OCI-LY3 (cell line): ENCODE measurements around the gene PTPN6.

Experiments used
- H2AFZ ChIP-seq: fragments of 200-600, 300-600 bp; shearing (Covaris generic); 2 replicates; pipeline ENCODE4 v1.6.0; 2014; ENCODE audit warnings: antibody characterized with exemption, low read depth, low read length
- H3K27ac ChIP-seq: fragments of 200-600, 300-600 bp; sonication (generic); 2 replicates; pipeline ENCODE4 v1.5.1; 2014; ENCODE audit warnings: mild to moderate bottlenecking, low read length, moderate library complexity, mixed read lengths
- H3K27me3 ChIP-seq: fragments of 200-600, 300-600 bp; sonication (generic); 2 replicates; pipeline ENCODE4 v1.6.1; 2014; ENCODE audit warnings: low read depth, low read length, mixed read lengths
- H3K36me3 ChIP-seq: fragments of 200-600, 300-600 bp; sonication (generic); replicated peaks from 2 replicates; pipeline ENCODE3; 2014; ENCODE audit warnings: low read depth, low read length, mixed read lengths
- H3K4me1 ChIP-seq: fragments of 300-600, 200-600 bp; sonication (generic); 2 replicates; pipeline ENCODE4 v1.6.1; 2014; ENCODE audit warnings: low read length, mixed read lengths
- H3K4me2 ChIP-seq: fragments of 200-600, 300-600 bp; sonication (generic); 2 replicates; pipeline ENCODE4 v1.6.1; 2014; ENCODE audit warnings: low read length, mixed read lengths
- H3K4me3 ChIP-seq: fragments of 300-600, 200-600 bp; sonication (generic); 2 replicates; pipeline ENCODE4 v1.5.1; 2014; ENCODE audit warnings: antibody characterized with exemption, mild to moderate bottlenecking, low read length, moderate library complexity
- H3K79me2 ChIP-seq: fragments of 300-600, 200-600 bp; shearing (Covaris generic); 2 replicates; pipeline ENCODE4 v1.6.1; 2014; ENCODE audit warnings: mild to moderate bottlenecking, low read length, mixed read lengths
- H3K9ac ChIP-seq: fragments of 300-600, 200-600 bp; shearing (Covaris generic); 2 replicates; pipeline ENCODE4 v1.6.0; 2014; ENCODE audit warnings: mild to moderate bottlenecking, low read length, moderate library complexity
- H3K9me3 ChIP-seq: fragments of 200-600, 300-600 bp; shearing (Covaris generic); 2 replicates; pipeline ENCODE4 v1.6.1; 2014; ENCODE audit warnings: low read length, mixed read lengths; ENCODE audit not compliant: insufficient read depth
- H4K20me1 ChIP-seq: fragments of 200-600, 300-600 bp; sonication (generic); 2 replicates; pipeline ENCODE4 v1.6.1; 2016; ENCODE audit warnings: low read length, mixed read lengths; ENCODE audit not compliant: insufficient read depth
- EZH2phosphoT487 ChIP-seq: fragments of 200-600 bp; shearing (Covaris generic); IDR thresholded peaks from 2 replicates; pipeline ENCODE4 v1.6.1; 2018; ENCODE audit warnings: antibody characterized with exemption, mixed run types, low read depth
- TF ChIP-seq, protein P1 (sequence below): fragments of 200-600, 300-600 bp; sonication (generic); IDR thresholded peaks from 2 replicates; pipeline ENCODE4 v1.5.1; 2014; ENCODE audit warnings: antibody characterized with exemption, low read length, low read depth

Gene PTPN6

DNA sequence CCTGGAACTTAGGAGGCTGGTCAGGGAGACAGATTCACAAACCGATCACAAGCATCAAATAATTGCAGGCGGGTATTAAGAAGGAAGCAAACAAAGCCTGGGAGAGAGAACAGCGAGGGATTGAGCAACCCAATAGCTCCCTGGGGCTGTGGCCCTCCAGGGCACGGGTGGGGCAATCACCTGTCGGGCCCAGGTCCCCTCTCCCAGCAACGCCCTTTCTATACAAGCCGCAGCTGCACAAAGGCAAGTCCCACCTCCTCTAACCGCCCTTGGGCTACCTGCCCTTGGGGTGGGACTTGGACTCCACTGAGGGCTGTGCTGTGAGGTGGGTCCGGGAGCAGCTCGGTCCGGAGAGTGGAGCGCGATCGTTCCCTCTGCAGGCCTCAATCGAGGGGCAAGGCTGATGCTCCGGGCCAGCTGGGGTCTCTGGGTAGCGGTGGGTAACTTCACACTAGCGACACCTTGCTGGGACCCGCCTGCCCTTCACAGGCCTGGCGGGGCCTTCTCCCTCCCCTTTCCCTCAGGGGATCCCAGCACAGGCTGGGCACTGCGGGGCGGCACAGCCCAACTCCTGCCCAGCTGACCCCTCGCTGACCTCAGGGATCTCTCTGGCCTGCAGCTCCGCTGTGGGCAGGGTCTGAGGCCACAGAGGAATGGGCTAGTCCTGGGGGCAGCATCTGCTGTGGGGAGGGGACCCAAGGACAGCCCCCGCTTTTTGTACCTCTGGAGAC lies 11.3 kb downstream of the PTPN6 start:
- Histone ChIP-seq H2AFZ (no peak overlapping the region), H3K4me1 (peaks cover 55% of the 10 kb centered on the region), H3K9me3 (no peaks in the 10 kb centered on the region), H3K79me2 (no peaks in the 10 kb centered on the region; the same call in 1 of the 2 replicates), H3K4me2 (peak overlapping the region; percentile 53), H3K9ac (peak overlapping the region; percentile 48; the same call in 1 of the 2 replicates), H3K4me3 (no peak overlapping the region), H3K27ac (0 out of 2 replicates have a peak overlapping the region, but pooled peaks have one; percentile 43), H3K27me3 (no peaks in the 10 kb centered on the region), H4K20me1 (no peaks in the 10 kb centered on the region), H3K36me3 (peaks cover 49% of the 10 kb centered on the region)
- TF ChIP-seq, protein P1, sequence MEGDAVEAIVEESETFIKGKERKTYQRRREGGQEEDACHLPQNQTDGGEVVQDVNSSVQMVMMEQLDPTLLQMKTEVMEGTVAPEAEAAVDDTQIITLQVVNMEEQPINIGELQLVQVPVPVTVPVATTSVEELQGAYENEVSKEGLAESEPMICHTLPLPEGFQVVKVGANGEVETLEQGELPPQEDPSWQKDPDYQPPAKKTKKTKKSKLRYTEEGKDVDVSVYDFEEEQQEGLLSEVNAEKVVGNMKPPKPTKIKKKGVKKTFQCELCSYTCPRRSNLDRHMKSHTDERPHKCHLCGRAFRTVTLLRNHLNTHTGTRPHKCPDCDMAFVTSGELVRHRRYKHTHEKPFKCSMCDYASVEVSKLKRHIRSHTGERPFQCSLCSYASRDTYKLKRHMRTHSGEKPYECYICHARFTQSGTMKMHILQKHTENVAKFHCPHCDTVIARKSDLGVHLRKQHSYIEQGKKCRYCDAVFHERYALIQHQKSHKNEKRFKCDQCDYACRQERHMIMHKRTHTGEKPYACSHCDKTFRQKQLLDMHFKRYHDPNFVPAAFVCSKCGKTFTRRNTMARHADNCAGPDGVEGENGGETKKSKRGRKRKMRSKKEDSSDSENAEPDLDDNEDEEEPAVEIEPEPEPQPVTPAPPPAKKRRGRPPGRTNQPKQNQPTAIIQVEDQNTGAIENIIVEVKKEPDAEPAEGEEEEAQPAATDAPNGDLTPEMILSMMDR = no peak; the same call in 1 of the 2 replicates
- no peak for TF ChIP-seq EZH2phosphoT487

DNA sequence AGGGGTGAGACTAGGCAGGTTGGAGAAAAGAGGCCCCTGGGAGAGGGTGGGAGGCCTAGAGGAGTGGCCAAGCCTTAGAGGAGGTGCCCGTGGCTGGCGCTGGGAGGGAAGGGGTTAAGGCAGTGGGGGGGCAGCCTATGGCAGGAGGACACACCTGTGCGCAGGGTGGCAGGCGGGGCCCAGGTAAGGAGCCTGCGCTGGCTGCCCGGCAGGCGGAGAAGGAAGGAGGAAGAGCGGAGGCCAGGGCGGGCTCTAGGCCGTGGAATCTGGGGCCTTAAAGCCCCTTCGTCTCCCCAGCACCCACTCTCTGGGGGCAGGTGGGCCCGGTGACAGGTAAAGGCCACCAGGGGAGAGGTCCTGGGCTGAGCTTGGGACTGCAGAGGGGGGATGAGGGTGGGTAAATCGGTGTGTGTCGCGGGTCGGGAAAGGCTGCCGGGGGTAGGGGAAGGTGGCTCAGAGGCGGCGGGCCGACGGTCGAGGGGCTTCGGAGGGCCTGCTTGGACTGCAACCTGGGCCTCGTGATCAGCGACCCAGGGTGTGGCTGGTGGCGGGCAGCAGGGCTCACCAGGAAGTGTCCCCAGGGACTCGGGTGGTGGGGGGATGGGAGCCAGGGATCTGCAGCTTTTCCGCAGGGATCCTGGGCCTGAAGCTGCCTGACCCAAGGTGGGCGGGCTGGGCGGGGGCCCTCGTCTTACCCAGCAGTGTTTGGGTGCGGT lies 12.0 kb downstream of the PTPN6 start:
- Histone ChIP-seq H2AFZ (no peak overlapping the region), H3K4me2 (no peak overlapping the region), H3K4me3 (no peak overlapping the region), H3K9me3 (no peaks in the 10 kb centered on the region), H3K27ac (no peak overlapping the region), H3K4me1 (peaks cover 51% of the 10 kb centered on the region), H3K36me3 (peaks cover 49% of the 10 kb centered on the region), H3K79me2 (peaks cover 6% of the 10 kb centered on the region), H4K20me1 (no peaks in the 10 kb centered on the region), H3K27me3 (no peaks in the 10 kb centered on the region), H3K9ac (no peak overlapping the region)
- TF ChIP-seq, protein P1 = no peak
- no peak for TF ChIP-seq EZH2phosphoT487

DNA sequence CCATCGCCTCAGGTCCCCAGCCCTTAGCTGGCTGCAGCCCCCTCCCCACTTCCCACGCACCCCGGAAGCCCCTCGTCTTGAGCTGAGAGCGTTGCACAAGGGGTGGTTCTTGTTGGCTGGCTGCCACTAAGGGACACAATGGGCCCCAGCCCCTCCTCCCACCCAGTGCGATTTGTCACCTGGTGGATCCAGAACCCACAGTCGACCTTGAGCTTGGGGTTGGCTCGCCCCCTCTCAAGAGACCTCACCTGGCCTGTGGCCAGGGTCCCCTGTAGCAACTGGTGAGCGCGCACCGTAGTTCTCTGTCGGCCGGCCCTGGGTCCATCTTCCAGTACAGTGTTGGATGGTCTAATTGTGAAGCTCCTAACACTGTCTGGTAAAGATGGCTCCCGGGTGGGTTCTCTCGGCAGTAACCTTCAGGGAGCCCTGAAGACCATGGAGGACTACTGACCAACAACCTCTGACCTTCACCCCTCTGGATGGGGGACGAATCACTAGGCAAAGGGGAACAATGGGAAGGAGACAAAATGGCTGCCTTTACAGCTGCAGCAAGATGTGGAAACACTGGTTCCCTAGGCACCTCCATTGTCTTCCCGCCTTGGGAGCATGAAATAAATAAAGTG lies 12.7 kb downstream of the PTPN6 start:
- no peak overlapping the region for H3K4me3 ChIP-seq
- no peak overlapping the region for H3K4me2 ChIP-seq
- peaks cover 47% of the 10 kb centered on the region for H3K4me1 ChIP-seq

More for the DNA sequence above, 12.7 kb downstream of the PTPN6 start:
- Histone ChIP-seq H3K27me3 (no peaks in the 10 kb centered on the region), H3K79me2 (peaks cover 13% of the 10 kb centered on the region), H4K20me1 (no peaks in the 10 kb centered on the region), H3K9ac (no peak overlapping the region), H3K27ac (no peak overlapping the region), H3K9me3 (no peaks in the 10 kb centered on the region), H2AFZ (no peak overlapping the region), H3K36me3 (peaks cover 55% of the 10 kb centered on the region)
- TF ChIP-seq, protein P1 = no peak
- TF ChIP-seq EZH2phosphoT487 = no peak
